Subcutaneous abdominal adipose tissue (tissue), 5 donors: ENCODE data around the gene SPATA20.
A peak's percentile ranks its signal among the peaks of the same experiment; 100 is the strongest.

Source experiments
- H3K27ac ChIP-seq: one replicate; pipeline ENCODE4 v1.7.0; 2013; ENCODE audit warnings: low read depth, mild to moderate bottlenecking, inconsistent platforms, low read length, moderate library complexity
- H3K27me3 ChIP-seq, 5 donors: one replicate each; pipeline ENCODE4 v1.7.0; 2013; ENCODE audit warnings: low read length in 5 of 5, inconsistent platforms in 1 of 5; ENCODE audit not compliant: control insufficient read depth in 5 of 5, insufficient read depth in 4 of 5
- H3K36me3 ChIP-seq, 5 donors: one replicate each; pipeline ENCODE4 v1.7.0; 2013; ENCODE audit warnings: low read length in 5 of 5; ENCODE audit not compliant: control insufficient read depth in 5 of 5, insufficient read depth in 5 of 5
- H3K4me1 ChIP-seq, 5 donors: one replicate each; pipeline ENCODE4 v1.7.0; 2013; ENCODE audit warnings: low read length in 5 of 5, mild to moderate bottlenecking in 3 of 5, moderate library complexity in 1 of 5; ENCODE audit not compliant: control insufficient read depth in 5 of 5, insufficient read depth in 5 of 5
- H3K4me3 ChIP-seq, 5 donors: one replicate each; pipeline ENCODE4 v1.7.0; 2013; ENCODE audit warnings: low read length in 5 of 5, low read depth in 1 of 5
- H3K9ac ChIP-seq, 5 donors: one replicate each; pipeline ENCODE4 v1.7.0; 2013; ENCODE audit warnings: low read length in 5 of 5, mild to moderate bottlenecking in 4 of 5, moderate library complexity in 3 of 5
- H3K9me3 ChIP-seq, 5 donors: one replicate each; pipeline ENCODE4 v1.7.0; 2013; ENCODE audit warnings: low read length in 5 of 5; ENCODE audit not compliant: control insufficient read depth in 5 of 5
- donor health status: healthy.
- donor health status: healthy.
- donor health status: healthy.
- donor health status: healthy.
- donor health status: healthy.

Gene SPATA20

DNA sequence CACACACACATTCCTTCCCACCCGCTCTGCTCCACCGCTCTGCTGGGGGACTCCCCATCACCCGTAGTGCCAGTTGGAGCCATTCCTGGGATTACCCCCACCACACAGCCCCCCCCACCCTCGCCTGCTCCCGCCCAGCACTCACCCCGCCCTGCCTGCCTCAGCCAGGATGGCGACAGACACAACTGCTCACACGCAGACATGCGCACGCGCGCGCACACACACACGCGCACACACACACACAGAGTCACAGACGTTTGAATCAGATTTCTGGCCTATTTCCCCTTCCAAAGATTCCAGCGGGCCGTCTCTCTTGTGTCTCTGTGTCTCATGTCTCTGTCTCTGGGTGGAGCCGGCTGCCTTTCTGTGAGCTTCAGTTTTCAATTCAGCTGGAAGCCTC, 17.9 kb downstream of the SPATA20 start:
- no peak overlapping the region for H3K27ac ChIP-seq
- H3K27me3 ChIP-seq, result peaks cover 27 to 53% (median 44%) of the 10 kb centered on the region in 5 donors
- H3K36me3 ChIP-seq, result no peaks in the 10 kb centered on the region
- H3K4me3 ChIP-seq, result no peak overlapping the region
- H3K4me1 ChIP-seq, result peaks cover 0 to 29% (median 14%) of the 10 kb centered on the region in 5 donors
- H3K9ac ChIP-seq, result no peak overlapping the region
- H3K9me3 ChIP-seq, result no peaks in the 10 kb centered on the region

DNA sequence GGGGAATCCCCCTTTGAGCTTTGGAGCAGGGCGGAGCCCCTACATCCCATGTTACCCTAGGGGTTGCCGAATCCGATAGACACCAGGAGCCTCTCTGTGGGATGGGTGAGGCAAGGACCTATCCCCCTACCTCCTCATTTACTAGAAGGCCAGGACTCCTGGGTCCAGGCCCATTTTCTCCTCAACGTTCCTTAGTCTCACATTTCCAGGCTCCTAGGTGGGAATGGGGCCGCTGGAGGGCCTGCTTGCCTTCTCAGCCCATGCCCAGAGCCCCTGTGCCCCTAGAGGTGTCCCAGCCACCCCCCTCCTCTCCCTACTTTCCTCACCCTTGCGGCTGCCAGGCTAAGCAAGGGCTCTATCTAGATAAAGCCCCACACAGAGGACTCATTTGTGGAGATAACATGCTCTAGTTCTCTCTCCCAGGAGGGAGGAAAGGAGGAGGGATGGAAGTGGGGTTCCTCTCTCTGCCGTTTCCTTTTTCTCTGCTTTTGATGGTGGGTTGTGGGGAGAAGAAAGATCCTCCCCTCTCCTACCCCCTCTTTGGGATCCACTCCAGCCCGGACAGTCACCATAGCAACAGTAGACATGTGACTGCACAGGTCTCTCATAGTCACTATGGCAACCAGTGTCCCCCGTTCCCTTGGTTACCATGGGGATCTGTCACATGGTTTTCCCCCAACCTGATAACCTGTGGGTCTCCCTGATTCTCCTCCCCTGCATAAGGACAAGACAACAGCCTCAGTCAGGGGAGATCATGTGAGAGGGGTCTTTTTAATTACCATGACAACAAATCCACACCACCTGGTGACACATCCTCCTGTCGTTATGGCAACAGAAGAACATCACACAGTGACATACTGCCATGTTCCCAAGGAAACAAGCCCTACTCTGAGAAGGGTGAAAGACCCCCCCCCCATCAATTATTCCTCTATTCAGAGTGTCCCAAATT, 18.7 kb downstream of the SPATA20 start:
- Histone ChIP-seq H3K4me1 (peaks cover 0 to 22% (median 9%) of the 10 kb centered on the region in 5 donors), H3K27ac (no peak overlapping the region), H3K4me3 (no peak overlapping the region), H3K9ac (peak overlapping the region in 1 of 5 donors; percentile 26), H3K36me3 (no peaks in the 10 kb centered on the region), H3K9me3 (no peaks in the 10 kb centered on the region), H3K27me3 (peaks cover 27 to 49% (median 44%) of the 10 kb centered on the region in 5 donors)

DNA sequence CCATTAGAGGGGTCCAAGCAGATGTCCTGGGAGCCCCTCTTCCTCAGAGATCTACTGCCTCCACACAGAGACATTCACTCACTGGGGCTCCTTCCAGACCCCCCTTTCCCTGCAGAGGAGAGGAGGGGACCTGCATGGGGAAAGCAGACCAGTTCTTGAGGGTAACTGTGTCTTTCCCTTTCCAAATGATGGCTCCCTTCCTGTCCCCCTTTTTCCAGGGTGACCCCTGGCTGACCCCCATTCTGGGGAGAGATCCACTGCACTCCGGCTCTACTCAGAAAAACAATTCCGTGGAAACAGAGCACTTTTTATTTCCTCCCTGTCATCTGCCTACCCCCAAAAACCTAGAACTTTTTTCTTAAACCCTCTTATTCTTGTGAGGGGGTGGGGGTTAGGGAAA, 19.9 kb downstream of the SPATA20 start:
- Histone ChIP-seq H3K27me3 (peaks cover 27 to 44% (median 44%) of the 10 kb centered on the region in 5 donors), H3K4me1 (peaks cover 0 to 16% (median 4%) of the 10 kb centered on the region in 5 donors), H3K9ac (no peak overlapping the region), H3K4me3 (no peak overlapping the region), H3K27ac (no peak overlapping the region), H3K9me3 (no peaks in the 10 kb centered on the region), H3K36me3 (no peaks in the 10 kb centered on the region)

DNA sequence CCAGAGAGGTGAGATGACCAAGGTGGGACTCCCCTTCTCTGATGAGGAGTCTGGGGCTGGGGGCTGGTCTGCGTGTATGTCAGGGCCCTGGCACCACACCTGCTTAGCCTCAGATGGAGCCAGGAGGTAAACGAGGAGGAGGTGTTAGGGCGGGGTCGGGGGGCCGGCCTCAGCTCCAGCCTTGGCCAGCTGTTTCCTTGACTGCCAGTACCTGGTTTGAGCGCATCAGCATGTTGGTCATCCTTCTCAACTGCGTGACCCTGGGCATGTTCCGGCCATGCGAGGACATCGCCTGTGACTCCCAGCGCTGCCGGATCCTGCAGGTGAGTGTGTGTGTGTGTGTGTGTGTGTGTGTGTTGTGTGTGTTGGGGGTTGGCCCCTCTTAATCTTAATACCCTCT, 21.7 kb downstream of the SPATA20 start:
- peaks cover 13 to 31% (median 28%) of the 10 kb centered on the region in 5 donors for H3K27me3 ChIP-seq
- no peak overlapping the region for H3K27ac ChIP-seq
- no peaks in the 10 kb centered on the region for H3K36me3 ChIP-seq
- H3K4me3 ChIP-seq, result no peak overlapping the region
- no peak overlapping the region for H3K9ac ChIP-seq
- peaks cover 0 to 12% (median 4%) of the 10 kb centered on the region in 5 donors for H3K4me1 ChIP-seq
- no peaks in the 10 kb centered on the region for H3K9me3 ChIP-seq

DNA sequence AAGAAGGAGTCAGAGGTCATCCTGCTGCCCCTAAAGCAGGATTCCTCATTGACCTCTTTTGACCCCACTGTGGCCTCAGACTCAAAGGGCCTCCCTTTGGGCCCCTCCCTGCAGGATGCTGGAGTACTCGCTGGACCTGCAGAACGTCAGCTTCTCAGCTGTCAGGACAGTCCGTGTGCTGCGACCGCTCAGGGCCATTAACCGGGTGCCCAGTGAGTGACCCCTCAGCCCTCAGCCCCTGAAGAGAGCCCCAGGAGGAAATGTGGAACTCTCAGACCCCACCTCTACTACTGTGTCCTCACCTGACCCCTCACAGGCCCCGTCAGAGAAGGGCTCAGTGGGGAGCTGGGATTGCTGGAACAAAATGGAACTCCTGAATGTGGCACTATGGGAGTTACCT, 22.6 kb downstream of the SPATA20 start:
- peaks cover 10 to 25% (median 24%) of the 10 kb centered on the region in 5 donors for H3K27me3 ChIP-seq
- peaks cover 0 to 11% (median 2%) of the 10 kb centered on the region in 5 donors for H3K4me1 ChIP-seq
- no peak overlapping the region for H3K4me3 ChIP-seq
- H3K27ac ChIP-seq, result no peak overlapping the region
- H3K9ac ChIP-seq, result no peak overlapping the region
- no peaks in the 10 kb centered on the region for H3K9me3 ChIP-seq
- no peaks in the 10 kb centered on the region for H3K36me3 ChIP-seq

DNA sequence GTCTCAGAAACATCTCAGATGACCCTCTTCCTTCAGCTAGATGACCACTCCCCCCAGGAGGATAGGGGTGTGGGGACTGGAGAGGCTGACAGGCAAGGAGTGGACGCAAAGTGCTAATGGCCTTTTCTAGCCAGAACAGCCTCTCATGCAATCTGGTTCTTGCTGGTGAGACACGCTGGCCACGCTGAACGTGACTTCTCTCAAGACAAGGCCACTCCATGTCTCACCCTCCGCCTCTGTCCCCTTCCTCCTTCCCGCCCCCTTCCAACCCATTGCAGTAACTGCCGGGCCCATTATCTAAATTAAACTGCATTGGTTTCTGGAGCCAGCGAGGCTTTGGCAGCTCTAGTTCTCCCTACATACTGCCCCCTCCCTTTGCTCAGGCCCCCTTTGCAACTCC, 23.1 kb downstream of the SPATA20 start:
- Histone ChIP-seq H3K9ac (no peak overlapping the region), H3K36me3 (no peaks in the 10 kb centered on the region), H3K4me3 (no peak overlapping the region), H3K4me1 (peaks cover 0 to 8% (median 0%) of the 10 kb centered on the region in 5 donors), H3K27me3 (peaks cover 10 to 25% (median 21%) of the 10 kb centered on the region in 5 donors), H3K27ac (no peak overlapping the region), H3K9me3 (no peaks in the 10 kb centered on the region)

DNA sequence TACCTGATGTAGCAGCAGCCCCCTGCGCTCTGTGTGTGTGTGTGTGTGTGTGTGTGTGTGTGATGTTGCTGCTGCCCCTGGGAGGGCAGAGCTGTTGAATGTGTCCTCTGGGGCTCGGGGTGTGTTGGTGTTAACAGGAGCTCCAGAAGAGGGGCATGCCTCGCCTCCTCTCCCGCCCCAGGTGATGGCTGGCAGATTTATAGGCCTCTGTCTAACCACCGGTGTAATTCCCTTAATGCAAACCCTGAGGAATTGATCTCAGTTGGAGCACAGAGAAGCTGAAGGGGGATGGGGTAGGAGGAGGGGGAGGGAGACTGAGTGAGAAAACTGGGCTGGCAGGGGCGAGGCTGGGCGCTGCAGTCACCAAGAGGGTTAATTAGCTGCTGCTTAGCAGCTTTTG, 23.6 kb downstream of the SPATA20 start:
- Histone ChIP-seq H3K9me3 (no peaks in the 10 kb centered on the region), H3K4me3 (no peak overlapping the region), H3K27ac (no peak overlapping the region), H3K9ac (no peak overlapping the region), H3K27me3 (peaks cover 8 to 23% (median 17%) of the 10 kb centered on the region in 5 donors), H3K4me1 (peaks cover 0 to 3% (median 0%) of the 10 kb centered on the region in 5 donors), H3K36me3 (no peaks in the 10 kb centered on the region)

DNA sequence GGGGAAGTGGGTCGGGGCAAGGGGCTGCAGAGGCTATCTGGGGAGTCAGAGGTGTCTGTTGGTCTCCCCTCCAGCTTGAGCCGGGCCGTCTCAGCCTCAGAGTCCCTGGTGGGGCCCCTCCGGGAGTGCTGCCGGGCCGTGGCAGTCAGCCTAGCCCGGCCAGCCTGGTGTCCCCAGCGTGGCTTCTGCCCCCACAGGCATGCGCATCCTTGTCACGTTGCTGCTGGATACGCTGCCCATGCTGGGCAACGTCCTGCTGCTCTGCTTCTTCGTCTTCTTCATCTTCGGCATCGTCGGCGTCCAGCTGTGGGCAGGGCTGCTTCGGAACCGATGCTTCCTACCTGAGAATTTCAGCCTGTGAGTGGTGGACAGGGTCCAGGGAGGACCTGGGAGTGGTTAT, 24.7 kb downstream of the SPATA20 start:
- no peak overlapping the region for H3K27ac ChIP-seq

DNA sequence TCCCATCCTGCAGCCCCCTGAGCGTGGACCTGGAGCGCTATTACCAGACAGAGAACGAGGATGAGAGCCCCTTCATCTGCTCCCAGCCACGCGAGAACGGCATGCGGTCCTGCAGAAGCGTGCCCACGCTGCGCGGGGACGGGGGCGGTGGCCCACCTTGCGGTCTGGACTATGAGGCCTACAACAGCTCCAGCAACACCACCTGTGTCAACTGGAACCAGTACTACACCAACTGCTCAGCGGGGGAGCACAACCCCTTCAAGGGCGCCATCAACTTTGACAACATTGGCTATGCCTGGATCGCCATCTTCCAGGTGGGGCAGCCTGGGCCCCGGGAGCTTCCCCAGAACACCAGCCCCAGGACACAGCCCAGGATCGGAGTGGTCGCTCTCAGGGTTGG, 25.6 kb downstream of the SPATA20 start:
- no peak overlapping the region for H3K4me3 ChIP-seq
- no peaks in the 10 kb centered on the region for H3K36me3 ChIP-seq
- H3K27me3 ChIP-seq, result peaks cover 2 to 9% (median 3%) of the 10 kb centered on the region in 5 donors
- H3K4me1 ChIP-seq, result no peaks in the 10 kb centered on the region
- H3K9me3 ChIP-seq, result no peaks in the 10 kb centered on the region
- no peak overlapping the region for H3K27ac ChIP-seq
- no peak overlapping the region for H3K9ac ChIP-seq

More for the DNA sequence above, 24.7 kb downstream of the SPATA20 start:
- Histone ChIP-seq H3K4me1 (no peaks in the 10 kb centered on the region), H3K4me3 (no peak overlapping the region), H3K27me3 (peaks cover 2 to 11% (median 10%) of the 10 kb centered on the region in 5 donors), H3K36me3 (no peaks in the 10 kb centered on the region), H3K9ac (no peak overlapping the region), H3K9me3 (no peaks in the 10 kb centered on the region)

DNA sequence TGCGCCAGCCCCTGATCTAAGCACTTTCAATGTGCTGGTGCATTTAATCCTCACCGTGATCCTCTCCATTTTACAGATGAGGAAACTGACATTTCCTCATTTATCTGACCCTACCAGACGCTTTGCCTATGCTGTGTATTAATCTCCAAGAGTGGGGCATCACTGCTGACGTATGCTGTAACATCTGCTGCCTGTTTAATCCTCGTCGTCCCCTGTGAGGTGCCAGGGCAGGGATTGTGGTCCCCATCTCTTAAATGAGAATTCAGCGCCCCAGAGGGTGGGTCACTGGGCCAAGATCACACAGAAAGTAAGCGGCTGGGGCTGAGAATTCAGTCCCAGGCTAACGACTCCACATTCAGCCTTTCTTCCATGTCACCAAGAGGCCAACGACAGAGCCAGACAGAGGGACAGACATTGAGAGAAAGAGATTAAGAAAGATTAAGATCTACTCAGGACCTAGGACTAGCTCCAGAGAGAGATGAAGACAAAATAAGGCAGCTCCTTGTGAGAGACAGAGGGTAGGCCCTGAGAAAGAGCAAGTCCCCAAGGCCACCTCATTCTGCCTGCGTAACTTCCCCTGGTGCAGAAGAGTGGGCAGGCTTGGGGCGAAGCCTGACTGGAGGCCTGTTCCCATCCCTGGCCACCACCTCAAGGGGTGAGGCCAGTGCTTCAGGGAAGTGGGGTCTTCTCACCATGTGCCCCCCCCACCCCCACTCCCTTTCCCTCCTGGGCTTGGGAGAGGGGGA, 27.1 kb downstream of the SPATA20 start:
- Histone ChIP-seq H3K9ac (no peak overlapping the region), H3K9me3 (no peaks in the 10 kb centered on the region), H3K27ac (no peak overlapping the region), H3K27me3 (peaks cover 0 to 14% (median 9%) of the 10 kb centered on the region in 5 donors), H3K36me3 (no peaks in the 10 kb centered on the region), H3K4me3 (no peak overlapping the region), H3K4me1 (no peaks in the 10 kb centered on the region)
